ENCODE data around the gene CAPN9.

CAPN9 gene

DNA sequence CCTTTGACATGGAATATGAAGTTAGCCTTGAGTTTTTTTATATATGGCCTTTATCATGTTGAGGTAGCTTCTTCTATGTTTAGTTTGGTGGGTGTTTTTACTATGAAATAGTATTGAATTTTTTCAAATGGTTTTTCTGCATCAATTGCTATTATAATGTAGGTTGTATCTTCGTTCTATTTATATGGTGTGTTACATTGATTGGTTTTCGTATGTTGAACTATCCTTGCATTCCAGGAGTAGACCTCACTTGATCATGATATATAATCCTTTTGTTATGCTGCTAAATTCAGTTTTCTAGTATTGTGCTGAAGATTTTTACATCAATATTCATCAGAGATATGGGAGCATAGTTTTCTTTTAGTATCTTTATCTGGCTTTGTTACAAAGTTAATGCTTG, 65.4 kb downstream of the CAPN9 start:
- no peak overlapping the region for H3K4me2 ChIP-seq

DNA sequence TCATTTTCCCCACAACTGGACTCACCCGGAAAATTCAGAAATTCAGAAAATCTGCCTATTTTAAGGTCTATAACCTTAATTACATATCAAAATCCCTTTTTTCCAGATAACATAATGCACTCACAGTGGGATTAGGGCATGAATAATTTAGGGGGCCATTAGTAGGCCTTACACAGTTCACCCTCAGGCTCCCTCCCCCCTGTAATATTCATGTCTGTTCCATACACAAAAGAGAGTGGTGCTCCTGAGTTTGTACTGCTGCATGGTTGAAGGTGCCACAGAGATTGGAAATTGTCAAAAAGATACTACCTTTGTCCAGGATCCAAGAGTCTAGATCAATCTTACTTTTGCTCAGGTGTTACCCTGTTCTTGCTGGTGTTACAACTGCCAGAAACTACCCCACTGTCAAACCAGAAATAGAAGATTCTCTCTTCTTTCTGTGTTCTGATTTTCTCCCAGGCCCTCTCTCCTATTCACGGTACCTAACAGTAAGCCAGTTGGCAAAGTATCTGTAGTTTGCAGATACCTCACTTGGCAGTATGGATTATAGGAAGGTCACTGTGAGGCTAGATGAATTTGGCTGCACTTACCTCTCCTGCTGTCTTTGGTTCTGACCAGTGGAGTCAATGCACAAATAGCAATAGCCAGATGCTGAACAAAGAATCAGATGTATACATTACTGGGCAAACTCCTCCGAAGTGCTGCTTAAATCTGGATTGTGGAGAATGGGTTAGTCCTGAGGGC, 67.9 kb downstream of the CAPN9 start:
- Histone ChIP-seq H3K4me3 (no peak overlapping the region), H3K36me3 (peaks cover 0 to 4% (median 0%) of the 10 kb centered on the region in 11 experiments; a peak in 1 of 22 replicates), H3K9me3 (replicated peaks in 1 of 11) (peaks cover 19 to 42% (median 32%) of the 10 kb centered on the region in 11 experiments), H3K4me2 (peak overlapping the region in 7 of 11 experiments; percentile 11 to 69 (median 54); a peak in 15 of 22 replicates), H3K9ac (no peak overlapping the region), H3K27me3 (no peaks in the 10 kb centered on the region), H4K20me1 (no peaks in the 10 kb centered on the region), H3K4me1 (peaks cover 0 to 37% (median 26%) of the 10 kb centered on the region in 10 experiments; a peak in 14 of 20 replicates), H3K27ac (no peak overlapping the region)
- TF ChIP-seq Cebpa-rat (IDR thresholded peaks at IDR 0.05), result no peak

More for the DNA sequence above, 65.4 kb downstream of the CAPN9 start:
- H3K36me3 ChIP-seq, result peaks cover 0 to 4% (median 0%) of the 10 kb centered on the region in 11 experiments; a peak in 1 of 22 replicates
- H3K4me1 ChIP-seq, result peaks cover 0 to 37% (median 26%) of the 10 kb centered on the region in 10 experiments; a peak in 14 of 20 replicates
- H4K20me1 ChIP-seq, result no peaks in the 10 kb centered on the region
- no peak overlapping the region for H3K9ac ChIP-seq
- H3K27me3 ChIP-seq, result no peaks in the 10 kb centered on the region
- H3K4me3 ChIP-seq, result no peak overlapping the region
- no peak overlapping the region for H3K27ac ChIP-seq
- peaks cover 19 to 42% (median 32%) of the 10 kb centered on the region in 11 experiments for H3K9me3 ChIP-seq (replicated peaks in 1 of 11)
- no peak for TF ChIP-seq Cebpa-rat (IDR thresholded peaks at IDR 0.05)

DNA sequence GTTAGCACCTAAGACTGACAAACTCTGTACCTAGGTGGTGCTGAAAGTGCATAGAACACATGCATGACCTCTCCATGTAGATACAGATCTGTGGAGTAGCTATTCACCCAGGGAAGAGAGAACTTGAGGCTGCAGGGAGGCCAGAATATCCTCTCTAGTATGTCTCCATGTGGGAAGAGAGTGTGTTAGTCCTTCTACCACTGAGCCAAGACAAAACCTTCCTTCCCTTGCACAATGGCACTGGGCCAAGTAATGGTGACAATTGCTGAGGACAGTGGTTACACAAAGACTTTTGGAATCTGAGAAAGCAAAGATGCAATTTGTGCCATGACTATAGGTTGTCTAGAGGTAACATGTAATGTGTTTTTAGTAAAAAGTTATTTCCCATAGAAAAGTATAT, 68.8 kb downstream of the CAPN9 start:
- peaks cover 19 to 38% (median 29%) of the 10 kb centered on the region in 11 experiments for H3K9me3 ChIP-seq (replicated peaks in 1 of 11)
- H4K20me1 ChIP-seq, result no peaks in the 10 kb centered on the region
- peak overlapping the region in 7 of 11 experiments; percentile 11 to 69 (median 54); a peak in 11 of 22 replicates for H3K4me2 ChIP-seq
- no peak overlapping the region for H3K9ac ChIP-seq
- H3K27ac ChIP-seq, result no peak overlapping the region
- no peak overlapping the region for H3K4me3 ChIP-seq
- TF ChIP-seq Cebpa-rat (IDR thresholded peaks at IDR 0.05), result no peak
- H3K36me3 ChIP-seq, result peaks cover 0 to 4% (median 0%) of the 10 kb centered on the region in 11 experiments; a peak in 1 of 22 replicates
- peaks cover 0 to 38% (median 27%) of the 10 kb centered on the region in 10 experiments; a peak in 14 of 20 replicates for H3K4me1 ChIP-seq
- no peaks in the 10 kb centered on the region for H3K27me3 ChIP-seq

DNA sequence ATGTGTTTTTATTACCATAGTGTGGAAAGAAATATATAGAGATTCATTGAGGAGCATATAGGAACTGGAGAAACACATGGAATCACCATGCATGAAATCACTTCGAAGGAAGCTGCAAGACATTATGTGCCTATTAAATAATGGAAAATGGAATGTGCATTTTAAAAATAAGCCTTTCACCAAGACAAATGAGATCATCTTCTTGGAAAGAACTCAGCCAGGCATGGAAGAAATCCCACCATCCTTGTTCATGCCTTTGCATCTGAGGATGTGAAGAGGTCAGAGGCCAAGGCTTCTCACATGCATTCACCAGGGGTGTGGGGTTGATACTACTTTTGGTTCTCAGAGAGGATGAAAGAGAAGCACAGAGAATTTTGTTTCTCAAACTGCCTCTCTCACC, 71.2 kb downstream of the CAPN9 start:
- Histone ChIP-seq H4K20me1 (no peaks in the 10 kb centered on the region), H3K27me3 (no peaks in the 10 kb centered on the region), H3K4me1 (peaks cover 0 to 62% (median 51%) of the 10 kb centered on the region in 10 experiments; a peak in 15 of 20 replicates), H3K9me3 (replicated peaks in 1 of 11) (peaks cover under 1 to 18% (median 6%) of the 10 kb centered on the region in 11 experiments; a peak in 18 of 22 replicates), H3K4me3 (no peak overlapping the region), H3K27ac (no peak overlapping the region), H3K4me2 (no peak overlapping the region), H3K36me3 (no peaks in the 10 kb centered on the region), H3K9ac (no peak overlapping the region)
- TF ChIP-seq Cebpa-rat (IDR thresholded peaks at IDR 0.05), result no peak

DNA sequence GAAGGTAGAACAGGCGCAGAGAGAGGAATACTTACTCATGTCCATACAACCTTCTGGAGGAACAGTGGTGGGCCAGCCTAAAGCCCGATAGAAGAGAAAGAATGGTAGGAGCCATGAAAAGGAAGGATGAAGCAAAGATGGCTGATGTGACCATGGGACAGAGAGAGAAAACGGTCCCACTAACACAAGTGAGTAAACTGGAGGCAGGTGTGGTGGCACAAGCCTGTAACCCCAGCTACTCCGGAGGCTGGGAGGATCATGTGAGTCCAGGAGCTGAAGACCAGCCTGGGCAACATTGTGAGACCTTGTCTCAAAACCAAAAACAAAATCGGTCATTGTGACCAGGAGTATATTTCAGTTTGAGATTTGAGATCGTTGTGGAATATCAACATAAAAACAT, 71.7 kb downstream of the CAPN9 start:
- TF ChIP-seq Cebpa-rat (IDR thresholded peaks at IDR 0.05), result no peak
- Histone ChIP-seq H3K4me2 (no peak overlapping the region), H3K27me3 (no peaks in the 10 kb centered on the region)

DNA sequence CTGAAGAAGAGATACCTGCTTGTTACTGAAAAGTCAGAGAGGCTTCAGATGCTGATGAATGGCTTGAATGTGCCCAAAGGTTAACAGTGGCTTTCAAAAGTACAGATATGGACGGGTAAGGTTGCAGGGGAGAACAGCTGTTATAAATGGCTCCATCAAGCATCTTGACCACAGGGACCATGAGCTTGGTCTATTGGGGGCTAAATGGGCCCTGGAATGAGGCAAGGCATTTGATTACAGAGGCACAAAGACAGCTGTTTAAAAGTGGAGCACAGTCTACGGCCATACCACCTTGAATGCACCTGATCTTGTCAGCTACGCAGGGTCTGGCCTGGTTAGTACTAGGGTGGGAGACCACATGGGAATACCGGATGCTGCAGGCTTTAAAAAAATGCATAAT, 72.8 kb downstream of the CAPN9 start:
- H3K4me1 ChIP-seq, result peaks cover 11 to 67% (median 58%) of the 10 kb centered on the region in 10 experiments
- no peak overlapping the region for H3K4me3 ChIP-seq
- no peaks in the 10 kb centered on the region for H3K36me3 ChIP-seq
- no peak overlapping the region for H3K27ac ChIP-seq
- no peaks in the 10 kb centered on the region for H4K20me1 ChIP-seq
- H3K4me2 ChIP-seq, result no peak overlapping the region
- H3K27me3 ChIP-seq, result no peaks in the 10 kb centered on the region
- TF ChIP-seq Cebpa-rat (IDR thresholded peaks at IDR 0.05), result no peak
- H3K9me3 ChIP-seq (replicated peaks in 1 of 11), result peaks cover 0 to 8% (median 0%) of the 10 kb centered on the region in 11 experiments; a peak in 2 of 22 replicates
- no peak overlapping the region for H3K9ac ChIP-seq

More for the DNA sequence above, 71.7 kb downstream of the CAPN9 start:
- Histone ChIP-seq H3K4me3 (no peak overlapping the region), H3K27ac (no peak overlapping the region), H3K9ac (no peak overlapping the region), H4K20me1 (no peaks in the 10 kb centered on the region), H3K4me1 (peaks cover under 1 to 65% (median 56%) of the 10 kb centered on the region in 10 experiments; a peak in 18 of 20 replicates), H3K36me3 (no peaks in the 10 kb centered on the region), H3K9me3 (replicated peaks in 1 of 11) (peaks cover 0 to 12% (median 1%) of the 10 kb centered on the region in 11 experiments; a peak in 9 of 22 replicates)

DNA sequence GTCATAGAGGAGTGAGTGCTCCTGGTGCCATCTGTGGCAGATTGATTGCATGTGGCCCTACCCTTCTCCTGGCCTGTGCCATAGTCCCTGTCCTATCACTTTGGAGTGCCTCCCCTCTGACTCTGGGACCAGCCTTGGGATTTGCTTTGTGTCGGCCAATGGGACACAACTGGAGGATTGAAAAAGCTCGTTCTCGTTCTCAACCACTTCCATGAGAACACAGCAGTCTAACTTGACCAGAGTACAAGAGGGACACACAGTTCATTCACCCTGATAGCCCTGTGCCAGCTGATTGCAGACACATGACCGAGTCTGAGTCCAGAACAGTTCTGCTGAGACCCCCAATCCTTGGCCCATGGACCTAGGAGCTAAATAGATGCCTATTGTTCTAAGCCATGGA, 73.4 kb downstream of the CAPN9 start:
- Histone ChIP-seq H3K36me3 (no peaks in the 10 kb centered on the region), H3K27ac (no peak overlapping the region), H3K9me3 (replicated peaks in 1 of 11) (peaks cover 0 to 8% (median 0%) of the 10 kb centered on the region in 11 experiments; a peak in 2 of 22 replicates), H3K4me2 (no peak overlapping the region; a peak in 1 of 22 replicates), H4K20me1 (no peaks in the 10 kb centered on the region), H3K4me1 (peaks cover 17 to 67% (median 58%) of the 10 kb centered on the region in 10 experiments), H3K9ac (no peak overlapping the region), H3K4me3 (no peak overlapping the region), H3K27me3 (no peaks in the 10 kb centered on the region)
- TF ChIP-seq Cebpa-rat (IDR thresholded peaks at IDR 0.05), result no peak

DNA sequence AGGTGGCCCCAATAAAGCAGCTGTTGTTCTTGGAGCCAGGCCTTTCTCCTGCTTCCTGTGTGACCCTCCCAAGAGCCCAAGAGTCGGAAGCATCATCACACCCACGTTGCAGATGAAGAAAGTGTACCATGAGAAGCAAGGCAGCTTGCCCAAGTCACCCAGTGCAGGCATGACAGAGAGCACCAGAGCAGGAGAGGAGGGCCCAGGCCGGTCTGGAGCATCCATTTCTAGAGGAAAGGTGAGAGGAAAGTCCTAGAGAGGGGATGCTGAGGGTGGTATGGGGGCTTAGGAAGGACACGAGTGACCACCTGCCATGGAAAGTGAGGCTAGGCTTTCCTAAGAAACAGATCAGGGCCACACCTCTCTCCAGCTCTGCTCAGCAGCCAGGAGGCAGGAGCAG, 74.2 kb downstream of the CAPN9 start:
- H3K9ac ChIP-seq, result no peak overlapping the region
- peaks cover 0 to 8% (median 0%) of the 10 kb centered on the region in 11 experiments; a peak in 2 of 22 replicates for H3K9me3 ChIP-seq (replicated peaks in 1 of 11)
- H3K27ac ChIP-seq, result peak overlapping the region in 1 of 11 experiments; percentile 22; a peak in 1 of 22 replicates
- no peaks in the 10 kb centered on the region for H4K20me1 ChIP-seq
- no peak overlapping the region for H3K4me3 ChIP-seq
- no peaks in the 10 kb centered on the region for H3K36me3 ChIP-seq
- no peak for TF ChIP-seq Cebpa-rat (IDR thresholded peaks at IDR 0.05)
- H3K27me3 ChIP-seq, result no peaks in the 10 kb centered on the region
- peak overlapping the region in 8 of 11 experiments; percentile 8 to 82 (median 64); a peak in 14 of 22 replicates for H3K4me2 ChIP-seq
- H3K4me1 ChIP-seq, result peaks cover 25 to 67% (median 58%) of the 10 kb centered on the region in 10 experiments

DNA sequence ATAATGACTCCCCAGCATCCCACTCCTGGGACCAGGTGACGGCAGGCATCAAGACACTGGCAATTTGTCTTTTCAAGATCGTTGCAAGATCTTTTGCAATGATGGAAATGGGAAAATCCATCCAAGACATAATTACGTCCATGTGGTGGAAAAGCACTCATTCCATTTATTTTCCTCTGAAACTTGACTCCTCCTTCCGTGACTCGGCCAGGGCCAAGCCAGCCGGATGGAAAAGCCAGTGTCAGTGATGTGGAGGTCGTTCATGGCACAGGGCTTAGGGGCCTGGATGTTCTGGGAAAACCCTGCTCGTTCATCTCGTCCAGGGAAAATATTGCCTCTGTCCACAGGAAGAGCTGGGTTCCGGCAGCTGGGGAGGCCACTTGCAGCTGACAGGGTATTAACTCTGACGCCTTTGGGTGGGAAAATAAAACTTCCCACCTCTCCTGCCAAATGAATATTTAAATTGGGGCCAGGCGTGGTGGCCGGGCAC, 74.9 kb downstream of the CAPN9 start:
- TF ChIP-seq Cebpa-rat (IDR thresholded peaks at IDR 0.05), result no peak
- no peaks in the 10 kb centered on the region for H3K36me3 ChIP-seq
- no peaks in the 10 kb centered on the region for H4K20me1 ChIP-seq
- peaks cover 0 to 8% (median 0%) of the 10 kb centered on the region in 11 experiments; a peak in 2 of 22 replicates for H3K9me3 ChIP-seq (replicated peaks in 1 of 11)
- peak overlapping the region in 1 of 11 experiments; percentile 65; a peak in 1 of 22 replicates for H3K27ac ChIP-seq
- H3K4me1 ChIP-seq, result peaks cover 27 to 61% (median 54%) of the 10 kb centered on the region in 10 experiments
- peak overlapping the region in 8 of 11 experiments; percentile 7 to 82 (median 64); a peak in 16 of 22 replicates for H3K4me2 ChIP-seq
- H3K9ac ChIP-seq, result no peak overlapping the region
- H3K27me3 ChIP-seq, result no peaks in the 10 kb centered on the region
- no peak overlapping the region for H3K4me3 ChIP-seq

Measured in BLaER1 treated with 17β-estradiol and CSF1 and Interleukin-3, amounts not matched to agents 10 nM and 100 nM (cell line).